B cell (primary cell): ENCODE measurements around the gene TBX18. TPM values are rescaled to one million over a fixed set of nuclear protein-coding genes. Genes with fewer than 3 reads are reported as not detected.

Source experiments
- ATAC-seq: fragments of 200-7000 bp; cut with Tn5 transposase; one replicate; pipeline ENCODE4 v1.10.0; 2021; ENCODE audit warnings: low read depth, mild to moderate bottlenecking, moderate number of reproducible peaks, moderate library complexity
- CTCF ChIA-PET: fragments of 350-600 bp; sonication (Branson Sonifier 250); formaldehyde crosslinking; loops from one replicate; lab custom pipeline; 2021; ENCODE audit warnings: antibody characterized with exemption, inconsistent platforms; lab: Charles Lee
- POLR2A ChIA-PET: fragments of 350-600 bp; sonication (Branson Sonifier 250); formaldehyde crosslinking; loops from one replicate; lab custom pipeline; 2021; ENCODE audit warnings: antibody characterized with exemption; lab: Charles Lee
- DNase-seq: peaks from one replicate; pipeline ENCODE4 v3.0.0; 2013
- H2AFZ ChIP-seq: 2 replicates; pipeline ENCODE4 v1.6.1; 2012; ENCODE audit warnings: mild to moderate bottlenecking, low read depth, low read length; ENCODE audit not compliant: insufficient read depth, poor library complexity, severe bottlenecking
- H3K27ac ChIP-seq, 2 donors: 1 replicate in 1 of 2; 2 replicates in 1 of 2; pipeline ENCODE4 v1.5.1; 2012 to 2013; ENCODE audit warnings: low read length in 2 of 2, mild to moderate bottlenecking in 2 of 2, moderate library complexity in 1 of 2
- H3K27me3 ChIP-seq, 4 experiments: fragments of 200-600 bp in 1 of 4; sonication (generic) in 1 of 4; replicated peaks in 1 of 4; 1 replicate in 2 of 4; 2 replicates in 2 of 4; pipeline versions ENCODE4 v1.6.1 to v1.7.0; 2013 to 2016; ENCODE audit warnings: low read length in 3 of 4, mild to moderate bottlenecking in 2 of 4, mixed read lengths in 1 of 4, moderate library complexity in 1 of 4; ENCODE audit not compliant: insufficient read depth in 4 of 4, control insufficient read depth in 3 of 4; ENCODE audit errors: control extremely low read depth in 1 of 4
- H3K36me3 ChIP-seq, 2 experiments: replicated peaks in 1 of 2; 1 replicate in 1 of 2; 2 replicates in 1 of 2; pipeline versions ENCODE4 v1.6.1 to v1.7.1; 2013; ENCODE audit warnings: low read length in 1 of 2; ENCODE audit not compliant: insufficient read depth in 2 of 2, control insufficient read depth in 1 of 2; ENCODE audit errors: control extremely low read depth in 1 of 2, extremely low read depth in 1 of 2
- H3K4me1 ChIP-seq, 2 donors: fragments of 200-600 bp in 1 of 2; sonication (generic) in 1 of 2; 1 replicate in 1 of 2; 2 replicates in 1 of 2; pipeline versions ENCODE4 v1.5.1 to v1.6.1; 2013 to 2017; ENCODE audit warnings: low read length in 2 of 2; ENCODE audit not compliant: control insufficient read depth in 2 of 2, insufficient read depth in 2 of 2
- H3K4me2 ChIP-seq: replicated peaks from 2 replicates; pipeline ENCODE3; 2012; ENCODE audit warnings: mild to moderate bottlenecking, low read depth, low read length; ENCODE audit not compliant: poor library complexity, severe bottlenecking
- H3K4me3 ChIP-seq, 5 experiments: fragments of 200-600 bp in 1 of 5; sonication (generic) in 1 of 5; 1 replicate in 3 of 5; 2 replicates in 2 of 5; pipeline versions ENCODE4 v1.5.1 to v1.7.0; 2011 to 2016; ENCODE audit warnings: low read length in 4 of 5, mild to moderate bottlenecking in 4 of 5, low read depth in 2 of 5, control low read depth in 1 of 5, moderate library complexity in 1 of 5; ENCODE audit not compliant: insufficient read depth in 1 of 5; ENCODE audit errors: control extremely low read depth in 1 of 5, extremely low read depth in 1 of 5
- H3K79me2 ChIP-seq: fragments of 200-600 bp; sonication (generic); one replicate; pipeline ENCODE4 v1.6.0; 2016; ENCODE audit warnings: low read length; ENCODE audit not compliant: control insufficient read depth, insufficient read depth
- H3K9ac ChIP-seq: fragments of 200-600 bp; sonication (generic); 2 replicates; pipeline ENCODE4 v1.6.1; 2017; ENCODE audit warnings: mild to moderate bottlenecking, low read length, moderate library complexity
- H3K9me3 ChIP-seq, 3 donors: one replicate each; pipeline versions ENCODE4 v1.6.1 to v1.7.1; 2013; ENCODE audit warnings: low read length in 2 of 3; ENCODE audit not compliant: control insufficient read depth in 2 of 3, insufficient read depth in 1 of 3; ENCODE audit errors: control extremely low read depth in 1 of 3
- H4K20me1 ChIP-seq: 2 replicates; pipeline ENCODE4 v1.6.0; 2012; ENCODE audit warnings: mild to moderate bottlenecking, low read length; ENCODE audit not compliant: insufficient read depth, control insufficient read depth, poor library complexity, severe bottlenecking
- H3K27ac Mint-ChIP-seq: one replicate; pipeline ENCODE4 v1.8.0; 2021; ENCODE audit warnings: mixed read lengths
- H3K27me3 Mint-ChIP-seq: one replicate; pipeline ENCODE4 v1.8.0; 2021; ENCODE audit warnings: mixed read lengths
- H3K4me1 Mint-ChIP-seq: one replicate; pipeline ENCODE4 v1.8.0; 2021; ENCODE audit warnings: mixed read lengths
- H3K4me3 Mint-ChIP-seq: one replicate; pipeline ENCODE4 v1.8.0; 2021; ENCODE audit warnings: mixed read lengths
- H3K9me3 Mint-ChIP-seq: one replicate; pipeline ENCODE4 v1.8.0; 2022; ENCODE audit warnings: mixed read lengths; ENCODE audit not compliant: insufficient read depth
- CTCF ChIP-seq: fragments of 200-600 bp; IDR thresholded peaks from one replicate; pipeline ENCODE4 v1.8.0; 2022; ENCODE audit warnings: antibody characterized with exemption, mild to moderate bottlenecking
- EZH2 ChIP-seq: IDR thresholded peaks from 2 replicates; pipeline ENCODE4 v1.6.1; 2012; ENCODE audit warnings: borderline replicate concordance, low read depth, mild to moderate bottlenecking, moderate library complexity, low read length; ENCODE audit not compliant: insufficient read depth, poor library complexity, severe bottlenecking
- WGBS: methylation state at CpG from one replicate; pipeline ENCODE4 v1.1.5; 2013; ENCODE audit warnings: missing lambda C conversion rate; ENCODE audit not compliant: insufficient coverage; 5-methylcytosine and 5-hydroxymethylcytosine counted together
- intact Hi-C: fragments of 100-400 bp; cut with micrococcal nuclease; formaldehyde crosslinking; loops from one replicate; pipeline ENCODE4 v1.10.0; 2022
- polyA plus RNA-seq: library from polyadenylated mRNA; depleted of rRNA; stranded (reverse); fragments of >200 nt; gene quantifications from 2 replicates; pipeline ENCODE4 v1.2.3, GENCODE V29; 2012
- total RNA-seq, 2 donors: library from RNA; stranded (reverse); fragments of 120-200 nt in 1 of 2; gene quantifications; 1 replicate in 1 of 2; 2 replicates in 1 of 2; pipeline versions ENCODE4 v1.2.3 to v1.2.4, GENCODE V29; 2013 to 2022

The TBX18 gene
- total and polyA plus RNA-seq, 2 donors (not counting 1 experiment from before 2014, with no cell fraction given): not detected

- Histone ChIP-seq H3K4me3 (no peak overlapping the region), H3K36me3 (no peaks in the 10 kb centered on the region), H3K4me2 (no peak overlapping the region), H3K9ac (no peak overlapping the region), H3K79me2 (no peaks in the 10 kb centered on the region), H2AFZ (no peak overlapping the region), H4K20me1 (no peaks in the 10 kb centered on the region), H3K4me1 (no peaks in the 10 kb centered on the region), H3K27me3 (no peaks in the 10 kb centered on the region), H3K27ac (no peak overlapping the region), H3K9me3 (no peaks in the 10 kb centered on the region)
- Mint-ChIP-seq H3K9me3 (no peaks in the 10 kb centered on the region), H3K27ac (no peak overlapping the region), H3K27me3 (no peaks in the 10 kb centered on the region), H3K4me3 (no peak overlapping the region), H3K4me1 (no peaks in the 10 kb centered on the region)
- DNase-seq: no peak
- ChIA-PET POLR2A (no interaction called here), CTCF (no interaction called here)
- no peak for ATAC-seq
- TF ChIP-seq EZH2: no peak
- no peak for TF ChIP-seq CTCF
- intact Hi-C loops: no loop called here
Measured at GRCh38 chr6:84648444-84648843, 116.0 kb downstream of the TBX18 start.

GRCh38 chr6:84645563-84646266, 118.7 kb downstream of the TBX18 start:
- Mint-ChIP-seq H3K9me3 (no peaks in the 10 kb centered on the region), H3K27me3 (no peaks in the 10 kb centered on the region), H3K4me1 (no peaks in the 10 kb centered on the region), H3K27ac (no peak overlapping the region), H3K4me3 (no peak overlapping the region)
- DNase-seq (no peak), ATAC-seq (no peak)
- Histone ChIP-seq H3K4me1 (no peaks in the 10 kb centered on the region), H3K4me3 (no peak overlapping the region), H3K9me3 (no peaks in the 10 kb centered on the region), H3K27ac (no peak overlapping the region), H3K36me3 (no peaks in the 10 kb centered on the region), H4K20me1 (no peaks in the 10 kb centered on the region), H3K79me2 (no peaks in the 10 kb centered on the region), H2AFZ (no peak overlapping the region), H3K4me2 (no peak overlapping the region), H3K9ac (no peak overlapping the region), H3K27me3 (no peaks in the 10 kb centered on the region)
- no peak for TF ChIP-seq CTCF
- no peak for TF ChIP-seq EZH2
- ChIA-PET CTCF (no interaction called here), POLR2A (no interaction called here)
- WGBS: no CpG with 5 or more reads among the region's 4 CpGs
- intact Hi-C loops: no loop called here
